Measurements from ENCODE around the gene SLC18A2. TPM values are rescaled to one million over a fixed set of nuclear protein-coding genes. Genes with fewer than 3 reads are reported as not detected.

The SLC18A2 gene
- polyA plus RNA-seq, 2 donors, result 0.14 to 0.39 TPM

DNA sequence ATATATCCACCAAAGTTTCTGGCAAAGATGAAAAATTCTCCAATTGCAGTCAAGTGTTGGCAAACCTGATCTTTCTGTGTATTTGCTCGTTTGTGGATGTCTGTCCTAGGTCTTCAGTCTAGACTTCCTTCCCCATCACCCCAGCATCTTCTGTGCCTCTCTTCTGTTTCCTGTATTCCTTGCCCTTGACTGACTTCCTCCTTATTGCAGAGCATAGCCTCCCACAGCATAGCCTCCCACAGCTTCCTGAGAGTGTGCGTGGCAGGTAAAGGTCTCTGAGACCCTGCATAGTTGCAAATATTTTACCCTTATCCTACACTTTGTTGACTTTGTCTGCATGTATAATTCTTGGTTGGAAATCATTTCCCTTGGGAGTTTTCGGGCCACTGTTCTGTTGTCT, 18.4 kb downstream of the SLC18A2 start:
- 60% methylated on average over 3 of the region's 3 CpGs for WGBS, 2 donors
- Histone ChIP-seq H3K27me3 (ENCODE audit: control insufficient read depth in 1 of 2, insufficient read depth in 2 of 2, low read length in 2 of 2) (no peaks in the 10 kb centered on the region), H3K9me3 (ENCODE audit: control insufficient read depth in 2 of 2, insufficient read depth in 1 of 2, low read depth in 1 of 2, low read length in 1 of 2) (no peaks in the 10 kb centered on the region), H3K4me3 (ENCODE audit: low read depth in 1 of 2, low read length in 2 of 2) (no peak overlapping the region), H3K27ac (ENCODE audit: low read depth in 2 of 2, low read length in 1 of 2) (no peak overlapping the region), H3K36me3 (ENCODE audit: control insufficient read depth in 2 of 2, insufficient read depth in 2 of 2, low read length in 1 of 2) (no peaks in the 10 kb centered on the region), H3K4me1 (ENCODE audit: control insufficient read depth in 2 of 2, insufficient read depth in 2 of 2, low read length in 1 of 2) (no peaks in the 10 kb centered on the region)

DNA sequence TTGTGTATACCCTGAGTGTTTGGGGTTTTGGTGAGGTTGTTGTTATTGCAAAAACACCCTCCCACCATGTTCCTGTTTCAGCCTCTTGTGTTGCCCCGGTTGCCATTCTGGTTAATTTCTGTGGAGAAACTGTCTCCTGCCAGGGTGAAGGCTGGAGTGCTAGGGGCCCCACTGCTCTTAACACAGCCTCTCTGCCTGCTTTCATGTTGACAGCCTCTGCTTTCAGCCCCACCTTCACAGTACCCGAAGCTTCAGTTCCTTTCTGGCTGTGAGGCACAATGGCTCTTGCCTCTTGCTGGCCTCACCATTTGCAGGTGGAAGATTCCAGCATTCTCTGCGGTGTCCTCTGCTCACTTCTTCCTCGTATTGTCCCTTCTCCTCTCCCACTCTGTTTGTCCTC, 19.2 kb downstream of the SLC18A2 start:
- H3K27me3 ChIP-seq (ENCODE audit: control insufficient read depth in 1 of 2, insufficient read depth in 2 of 2, low read length in 2 of 2), result no peaks in the 10 kb centered on the region
- H3K36me3 ChIP-seq (ENCODE audit: control insufficient read depth in 2 of 2, insufficient read depth in 2 of 2, low read length in 1 of 2), result no peaks in the 10 kb centered on the region
- 46 to 53% methylated on average over 4 of the region's 4 CpGs for WGBS, 2 donors
- no peaks in the 10 kb centered on the region for H3K4me1 ChIP-seq (ENCODE audit: control insufficient read depth in 2 of 2, insufficient read depth in 2 of 2, low read length in 1 of 2)
- no peaks in the 10 kb centered on the region for H3K9me3 ChIP-seq (ENCODE audit: control insufficient read depth in 2 of 2, insufficient read depth in 1 of 2, low read depth in 1 of 2, low read length in 1 of 2)
- H3K4me3 ChIP-seq (ENCODE audit: low read depth in 1 of 2, low read length in 2 of 2), result no peak overlapping the region
- no peak overlapping the region for H3K27ac ChIP-seq (ENCODE audit: low read depth in 2 of 2, low read length in 1 of 2)

DNA sequence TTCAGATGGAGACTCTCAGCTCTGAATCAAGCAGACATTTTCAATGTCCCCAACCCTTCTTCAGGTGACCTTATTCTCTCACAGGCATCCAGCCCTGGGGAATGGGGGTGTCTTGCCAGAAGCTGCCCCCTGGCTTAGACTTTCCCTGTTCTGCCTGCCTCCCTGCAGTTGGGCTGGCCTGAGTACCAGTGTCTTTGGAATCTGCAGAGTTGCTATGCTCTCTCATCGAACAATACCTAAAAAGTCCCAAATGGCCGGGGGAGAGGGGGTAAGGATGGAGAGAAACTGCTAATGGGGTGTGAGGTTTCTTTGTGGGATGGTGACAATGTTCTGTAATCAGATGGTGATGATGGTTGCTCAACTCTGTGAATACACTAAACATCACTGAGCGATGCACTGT, 20.6 kb downstream of the SLC18A2 start:
- Histone ChIP-seq H3K9me3 (ENCODE audit: control insufficient read depth in 2 of 2, insufficient read depth in 1 of 2, low read depth in 1 of 2, low read length in 1 of 2) (no peaks in the 10 kb centered on the region), H3K4me1 (ENCODE audit: control insufficient read depth in 2 of 2, insufficient read depth in 2 of 2, low read length in 1 of 2) (no peaks in the 10 kb centered on the region), H3K36me3 (ENCODE audit: control insufficient read depth in 2 of 2, insufficient read depth in 2 of 2, low read length in 1 of 2) (no peaks in the 10 kb centered on the region), H3K27ac (ENCODE audit: low read depth in 2 of 2, low read length in 1 of 2) (no peak overlapping the region), H3K27me3 (ENCODE audit: control insufficient read depth in 1 of 2, insufficient read depth in 2 of 2, low read length in 2 of 2) (no peaks in the 10 kb centered on the region), H3K4me3 (ENCODE audit: low read depth in 1 of 2, low read length in 2 of 2) (no peak overlapping the region)
- WGBS, 2 donors, result 83 to 86% methylated on average over 3 of the region's 3 CpGs

- Histone ChIP-seq H3K4me3 (ENCODE audit: low read depth in 1 of 2, low read length in 2 of 2) (no peak overlapping the region), H3K27me3 (ENCODE audit: control insufficient read depth in 1 of 2, insufficient read depth in 2 of 2, low read length in 2 of 2) (no peaks in the 10 kb centered on the region), H3K9me3 (ENCODE audit: control insufficient read depth in 2 of 2, insufficient read depth in 1 of 2, low read depth in 1 of 2, low read length in 1 of 2) (no peaks in the 10 kb centered on the region), H3K27ac (ENCODE audit: low read depth in 2 of 2, low read length in 1 of 2) (no peak overlapping the region), H3K4me1 (ENCODE audit: control insufficient read depth in 2 of 2, insufficient read depth in 2 of 2, low read length in 1 of 2) (no peaks in the 10 kb centered on the region), H3K36me3 (ENCODE audit: control insufficient read depth in 2 of 2, insufficient read depth in 2 of 2, low read length in 1 of 2) (no peaks in the 10 kb centered on the region)
- WGBS, 2 donors, result 59 to 66% methylated on average over 10 of the region's 10 CpGs
Observed at GRCh38 chr10:117262291-117262902, 21.5 kb downstream of the SLC18A2 start.

DNA sequence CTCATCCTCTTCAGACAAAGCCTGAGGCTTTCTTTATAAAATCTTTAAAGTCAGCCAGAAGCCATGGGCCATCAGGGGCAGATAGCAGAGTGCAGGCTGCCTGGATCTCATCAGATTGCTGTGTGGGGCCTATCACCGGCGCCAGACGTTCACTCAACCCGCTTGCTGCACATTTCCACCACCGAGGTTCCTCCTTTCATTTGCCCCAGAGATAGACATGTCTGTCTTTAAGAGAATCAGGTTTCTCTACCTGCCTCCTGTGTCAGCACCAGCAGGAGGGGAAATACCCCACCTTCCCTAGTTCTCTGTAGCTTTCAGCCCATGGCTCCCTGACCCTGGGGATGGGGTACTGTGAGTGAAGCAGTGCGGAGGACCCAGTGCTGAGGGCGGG, 22.0 kb downstream of the SLC18A2 start:
- Histone ChIP-seq H3K36me3 (ENCODE audit: control insufficient read depth in 2 of 2, insufficient read depth in 2 of 2, low read length in 1 of 2) (no peaks in the 10 kb centered on the region), H3K4me3 (ENCODE audit: low read depth in 1 of 2, low read length in 2 of 2) (no peak overlapping the region), H3K27ac (ENCODE audit: low read depth in 2 of 2, low read length in 1 of 2) (no peak overlapping the region), H3K9me3 (ENCODE audit: control insufficient read depth in 2 of 2, insufficient read depth in 1 of 2, low read depth in 1 of 2, low read length in 1 of 2) (no peaks in the 10 kb centered on the region), H3K4me1 (ENCODE audit: control insufficient read depth in 2 of 2, insufficient read depth in 2 of 2, low read length in 1 of 2) (no peaks in the 10 kb centered on the region), H3K27me3 (ENCODE audit: control insufficient read depth in 1 of 2, insufficient read depth in 2 of 2, low read length in 2 of 2) (no peaks in the 10 kb centered on the region)
- 86 to 89% methylated on average over 7 of the region's 7 CpGs for WGBS, 2 donors

DNA sequence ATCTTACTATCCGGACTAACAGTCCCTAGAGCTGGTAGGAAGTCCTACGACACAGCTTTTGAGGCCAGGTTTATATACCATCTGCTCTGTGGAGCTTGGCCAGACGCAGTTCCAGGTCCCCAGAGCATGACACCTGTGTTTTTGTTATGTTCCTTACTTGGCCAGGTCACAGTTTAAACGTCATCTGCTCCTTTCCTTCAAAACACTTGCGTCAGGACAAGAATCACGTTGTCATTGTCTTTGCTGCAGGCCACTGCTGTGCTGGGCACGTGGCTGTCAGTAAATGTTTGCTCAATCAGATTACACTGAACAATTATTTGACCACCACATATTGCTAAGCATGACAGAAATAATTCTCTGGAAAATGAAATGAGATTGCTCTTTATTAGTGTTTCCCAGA, 23.9 kb downstream of the SLC18A2 start:
- Histone ChIP-seq H3K4me3 (ENCODE audit: low read depth in 1 of 2, low read length in 2 of 2) (no peak overlapping the region), H3K27ac (ENCODE audit: low read depth in 2 of 2, low read length in 1 of 2) (no peak overlapping the region), H3K9me3 (ENCODE audit: control insufficient read depth in 2 of 2, insufficient read depth in 1 of 2, low read depth in 1 of 2, low read length in 1 of 2) (no peaks in the 10 kb centered on the region), H3K27me3 (ENCODE audit: control insufficient read depth in 1 of 2, insufficient read depth in 2 of 2, low read length in 2 of 2) (no peaks in the 10 kb centered on the region), H3K36me3 (ENCODE audit: control insufficient read depth in 2 of 2, insufficient read depth in 2 of 2, low read length in 1 of 2) (no peaks in the 10 kb centered on the region), H3K4me1 (ENCODE audit: control insufficient read depth in 2 of 2, insufficient read depth in 2 of 2, low read length in 1 of 2) (no peaks in the 10 kb centered on the region)
- 63 to 71% methylated on average over 7 of the region's 7 CpGs for WGBS, 2 donors

DNA sequence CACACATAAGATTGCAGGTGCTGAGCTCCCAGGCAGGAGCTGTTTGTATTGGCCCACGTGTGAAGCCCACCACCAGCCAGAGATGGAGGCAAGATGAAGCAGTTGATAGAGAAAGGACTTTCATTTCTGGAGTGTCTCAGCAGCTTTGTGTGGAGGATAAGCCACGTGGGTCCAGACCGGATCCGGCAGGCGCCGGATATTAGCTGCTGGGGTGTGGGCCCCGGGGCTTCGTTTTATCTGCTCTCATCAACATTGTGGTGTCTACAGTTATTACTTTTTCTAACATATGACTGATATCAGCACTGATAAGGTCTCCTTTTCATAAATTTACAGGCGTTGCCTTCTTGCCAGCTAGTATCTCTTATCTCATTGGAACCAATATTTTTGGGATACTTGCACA, 25.5 kb downstream of the SLC18A2 start:
- Histone ChIP-seq H3K4me1 (ENCODE audit: control insufficient read depth in 2 of 2, insufficient read depth in 2 of 2, low read length in 1 of 2) (no peaks in the 10 kb centered on the region), H3K9me3 (ENCODE audit: control insufficient read depth in 2 of 2, insufficient read depth in 1 of 2, low read depth in 1 of 2, low read length in 1 of 2) (no peaks in the 10 kb centered on the region), H3K27ac (ENCODE audit: low read depth in 2 of 2, low read length in 1 of 2) (no peak overlapping the region), H3K4me3 (ENCODE audit: low read depth in 1 of 2, low read length in 2 of 2) (no peak overlapping the region), H3K36me3 (ENCODE audit: control insufficient read depth in 2 of 2, insufficient read depth in 2 of 2, low read length in 1 of 2) (no peaks in the 10 kb centered on the region), H3K27me3 (ENCODE audit: control insufficient read depth in 1 of 2, insufficient read depth in 2 of 2, low read length in 2 of 2) (no peaks in the 10 kb centered on the region)
- WGBS, 2 donors, result 84 to 85% methylated on average over 9 of the region's 9 CpGs

DNA sequence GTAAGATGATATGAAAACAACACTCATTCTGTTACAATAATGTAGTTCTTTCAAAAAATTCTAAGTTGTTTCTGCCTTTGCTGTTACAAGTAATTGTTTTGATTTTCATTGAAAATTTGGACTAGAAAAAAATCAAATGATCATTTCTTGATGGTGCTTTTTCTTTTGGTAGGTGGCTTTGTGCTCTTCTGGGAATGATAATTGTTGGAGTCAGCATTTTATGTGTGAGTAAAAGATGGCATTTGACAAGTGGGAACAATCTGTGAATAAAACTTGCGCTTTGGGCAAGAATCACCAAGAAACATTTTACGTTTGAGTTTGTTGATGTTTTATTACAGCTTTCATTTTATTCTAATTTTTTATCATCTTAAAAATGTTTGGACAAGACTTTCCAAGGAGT, 25.9 kb downstream of the SLC18A2 start:
- WGBS, 2 donors, result 70 to 78% methylated on average over 2 of the region's 2 CpGs

DNA sequence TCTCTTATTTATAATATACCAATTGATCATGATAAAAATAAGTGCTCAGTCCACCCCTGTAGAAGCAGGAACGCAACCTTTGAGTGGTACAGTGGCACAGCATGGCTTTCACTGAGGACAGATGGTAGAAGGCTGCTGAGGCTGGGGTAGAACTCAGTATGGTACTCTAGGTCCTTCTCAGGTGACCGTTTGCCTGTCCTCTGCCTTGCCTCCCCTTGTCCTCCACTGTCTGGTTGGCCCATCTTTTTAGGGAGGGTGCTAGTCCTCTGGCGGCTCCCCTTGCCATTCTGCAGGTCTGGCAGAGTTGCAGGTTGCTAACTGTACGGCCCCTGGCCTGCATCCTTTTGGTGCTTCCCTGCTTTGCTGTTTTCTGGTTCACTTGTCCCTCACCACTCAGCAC, 27.3 kb downstream of the SLC18A2 start:
- Histone ChIP-seq H3K4me1 (ENCODE audit: control insufficient read depth in 2 of 2, insufficient read depth in 2 of 2, low read length in 1 of 2) (no peaks in the 10 kb centered on the region), H3K27me3 (ENCODE audit: control insufficient read depth in 1 of 2, insufficient read depth in 2 of 2, low read length in 2 of 2) (no peaks in the 10 kb centered on the region)
- 90 to 94% methylated on average over 4 of the region's 4 CpGs for WGBS, 2 donors

More for the DNA sequence above, 25.9 kb downstream of the SLC18A2 start:
- Histone ChIP-seq H3K36me3 (ENCODE audit: control insufficient read depth in 2 of 2, insufficient read depth in 2 of 2, low read length in 1 of 2) (no peaks in the 10 kb centered on the region), H3K4me1 (ENCODE audit: control insufficient read depth in 2 of 2, insufficient read depth in 2 of 2, low read length in 1 of 2) (no peaks in the 10 kb centered on the region), H3K9me3 (ENCODE audit: control insufficient read depth in 2 of 2, insufficient read depth in 1 of 2, low read depth in 1 of 2, low read length in 1 of 2) (no peaks in the 10 kb centered on the region), H3K27me3 (ENCODE audit: control insufficient read depth in 1 of 2, insufficient read depth in 2 of 2, low read length in 2 of 2) (no peaks in the 10 kb centered on the region), H3K27ac (ENCODE audit: low read depth in 2 of 2, low read length in 1 of 2) (no peak overlapping the region), H3K4me3 (ENCODE audit: low read depth in 1 of 2, low read length in 2 of 2) (no peak overlapping the region)

GRCh38 chr10:117268907-117269306, 28.0 kb downstream of the SLC18A2 start:
- no peaks in the 10 kb centered on the region for H3K9me3 ChIP-seq (ENCODE audit: control insufficient read depth in 2 of 2, insufficient read depth in 1 of 2, low read depth in 1 of 2, low read length in 1 of 2)
- no peaks in the 10 kb centered on the region for H3K4me1 ChIP-seq (ENCODE audit: control insufficient read depth in 2 of 2, insufficient read depth in 2 of 2, low read length in 1 of 2)
- no peaks in the 10 kb centered on the region for H3K36me3 ChIP-seq (ENCODE audit: control insufficient read depth in 2 of 2, insufficient read depth in 2 of 2, low read length in 1 of 2)
- 93 to 95% methylated on average over 2 of the region's 2 CpGs for WGBS, 2 donors
- no peak overlapping the region for H3K27ac ChIP-seq (ENCODE audit: low read depth in 2 of 2, low read length in 1 of 2)
- no peaks in the 10 kb centered on the region for H3K27me3 ChIP-seq (ENCODE audit: control insufficient read depth in 1 of 2, insufficient read depth in 2 of 2, low read length in 2 of 2)
- no peak overlapping the region for H3K4me3 ChIP-seq (ENCODE audit: low read depth in 1 of 2, low read length in 2 of 2)

More for the DNA sequence above, 27.3 kb downstream of the SLC18A2 start:
- Histone ChIP-seq H3K36me3 (ENCODE audit: control insufficient read depth in 2 of 2, insufficient read depth in 2 of 2, low read length in 1 of 2) (no peaks in the 10 kb centered on the region), H3K9me3 (ENCODE audit: control insufficient read depth in 2 of 2, insufficient read depth in 1 of 2, low read depth in 1 of 2, low read length in 1 of 2) (no peaks in the 10 kb centered on the region), H3K27ac (ENCODE audit: low read depth in 2 of 2, low read length in 1 of 2) (no peak overlapping the region), H3K4me3 (ENCODE audit: low read depth in 1 of 2, low read length in 2 of 2) (no peak overlapping the region)

Measured in esophagus (tissue), 2 donors.